Measurements from ENCODE around the gene TMEM161B.
"Not testable (repeated sequence)": the region's sequence is repeated elsewhere in the genome, so short reads cannot be mapped to it uniquely, and the experiment has no call there.

TMEM161B gene

DNA sequence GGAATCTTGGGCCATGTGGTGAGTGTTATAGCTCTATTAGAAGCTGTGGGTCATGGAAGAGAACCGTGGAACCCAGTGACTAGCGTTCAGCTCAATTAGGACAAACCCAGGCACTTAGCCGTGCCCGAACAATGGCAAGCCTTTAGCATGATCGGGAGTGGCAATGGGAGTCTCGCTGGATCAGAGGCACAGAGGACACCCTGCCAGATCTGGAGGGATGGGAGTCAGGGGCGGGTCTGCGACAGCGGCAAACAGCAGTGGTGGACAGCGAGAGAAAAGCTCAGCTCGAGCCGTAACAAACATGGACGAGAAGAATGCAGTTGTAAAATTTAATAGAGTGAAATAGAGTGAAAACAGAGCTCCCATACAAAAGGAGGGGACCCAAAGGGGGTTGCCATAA lies 91.2 kb downstream of the TMEM161B start:
- not testable (repeated sequence) for DNase-seq

- DNase-seq, result no peak
These were observed 95.5 kb downstream of the TMEM161B start for GRCh38 chr5:88172847-88173758.

DNA sequence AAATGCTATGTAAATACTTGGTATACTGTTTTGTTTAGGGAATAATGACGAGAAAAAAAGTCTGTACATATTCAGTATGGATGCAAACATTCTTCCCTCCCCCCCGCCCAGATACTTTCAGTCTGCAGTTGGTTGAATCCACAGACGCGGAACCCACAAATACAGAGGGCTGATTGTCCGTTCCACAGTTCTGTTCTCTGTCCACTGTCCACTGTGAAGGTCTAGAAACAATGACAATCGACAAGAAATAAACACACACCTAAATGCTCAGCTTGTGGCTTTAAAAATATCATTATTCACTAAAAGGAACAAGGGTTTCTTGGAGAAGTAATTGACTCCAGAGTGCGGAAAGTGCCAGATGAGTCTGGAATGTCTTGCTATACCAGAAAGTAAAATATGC lies 109.1 kb downstream of the TMEM161B start:
- no peak for DNase-seq

GRCh38 chr5:88158056-88158455 lies 110.6 kb downstream of the TMEM161B start:
- DNase-seq, result no peak

DNA sequence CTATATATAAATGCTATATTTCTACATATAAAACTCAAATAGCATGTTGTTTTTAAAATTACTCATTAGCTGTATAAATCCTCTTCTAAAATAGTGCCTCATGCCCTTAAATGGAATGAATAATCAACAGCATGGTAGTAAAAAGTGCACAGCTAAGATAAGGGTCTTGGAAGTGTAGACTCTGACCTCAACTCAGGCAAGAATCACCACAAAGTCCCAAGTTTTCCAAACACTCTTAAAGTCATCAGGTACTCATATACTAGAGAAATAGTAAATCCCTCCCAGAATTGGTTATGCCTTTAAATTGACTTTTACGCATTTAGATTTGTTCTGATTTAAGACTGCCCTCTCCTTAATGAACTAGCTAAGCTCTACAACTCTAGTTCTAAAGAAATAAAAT lies 113.8 kb downstream of the TMEM161B start:
- DNase-seq, result no peak

DNA sequence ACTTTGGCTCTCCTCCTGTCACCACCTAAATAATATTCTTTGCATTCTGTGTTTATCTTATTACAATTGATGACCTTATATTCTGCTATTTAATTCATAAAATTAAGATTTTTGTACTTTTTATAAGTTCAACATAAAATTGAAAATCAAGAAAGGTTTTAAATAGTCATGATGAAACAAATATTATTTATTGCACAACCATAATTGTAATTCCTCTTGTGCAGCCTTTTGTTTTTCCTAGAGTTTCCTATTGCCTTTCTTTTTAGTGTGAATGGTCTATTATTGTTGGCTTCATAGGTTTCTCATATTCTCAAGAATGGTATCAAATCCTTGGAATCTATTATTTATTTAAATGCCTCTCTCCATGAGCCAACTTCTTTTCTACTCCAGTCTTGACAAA lies 117.9 kb downstream of the TMEM161B start:
- DNase-seq, result no peak

GRCh38 chr5:88145611-88146467 lies 122.8 kb downstream of the TMEM161B start:
- DNase-seq, result no peak

DNA sequence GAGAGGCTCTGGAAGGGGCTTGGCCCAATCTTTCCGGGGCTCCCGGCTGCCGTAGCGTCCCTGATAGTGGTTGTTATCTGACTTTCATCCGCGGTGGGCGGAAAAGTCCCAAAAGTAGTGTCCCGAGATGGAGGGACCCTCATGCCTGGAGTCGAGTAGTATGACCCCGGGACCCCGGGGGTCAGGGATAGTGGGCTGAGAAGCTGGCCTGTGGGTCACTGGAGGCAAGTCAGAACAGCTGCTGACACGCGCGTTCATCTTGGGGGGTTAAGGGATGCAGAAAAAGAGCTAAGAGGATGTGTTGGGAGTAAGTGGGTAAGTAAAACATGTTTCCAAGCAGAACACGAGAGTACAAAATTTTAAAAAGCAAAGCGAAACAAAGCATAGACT lies 123.4 kb downstream of the TMEM161B start:
- no peak for DNase-seq

Measured in NCI-H1092 (cell line).